PFSK-1 (cell line): ENCODE results near the gene PITPNM3.

Source experiments
- FOXP2 ChIP-seq: optimal IDR thresholded peaks from 2 replicates; pipeline ENCODE3; 2011; ENCODE audit warnings: borderline replicate concordance, control low read depth, inconsistent platforms; ENCODE audit not compliant: insufficient read depth; ENCODE audit errors: extremely low read length, extremely low read depth
- POLR2AphosphoS5 ChIP-seq: IDR thresholded peaks from 2 replicates; pipeline ENCODE4 v1.6.1; 2012; ENCODE audit warnings: low read depth, mild to moderate bottlenecking, control low read depth, low read length, moderate library complexity
- REST ChIP-seq, 2 experiments: IDR thresholded peaks; 2 replicates each; pipeline versions ENCODE4 v1.6.1 to v1.8.0; 2011 to 2012; ENCODE audit warnings: low read depth in 2 of 2, low read length in 2 of 2, control low read depth in 1 of 2, inconsistent platforms in 1 of 2, mild to moderate bottlenecking in 1 of 2, moderate library complexity in 1 of 2; ENCODE audit not compliant: insufficient read depth in 1 of 2
- SIN3A ChIP-seq: IDR thresholded peaks from 2 replicates; pipeline ENCODE4 v1.6.1; 2012; ENCODE audit warnings: mild to moderate bottlenecking, low read length, moderate library complexity, borderline replicate concordance; ENCODE audit not compliant: insufficient read depth
- TAF1 ChIP-seq: IDR thresholded peaks from 2 replicates; pipeline ENCODE4 v1.6.1; 2012; ENCODE audit warnings: low read length, control low read depth, borderline replicate concordance; ENCODE audit not compliant: insufficient read depth

Gene PITPNM3

DNA sequence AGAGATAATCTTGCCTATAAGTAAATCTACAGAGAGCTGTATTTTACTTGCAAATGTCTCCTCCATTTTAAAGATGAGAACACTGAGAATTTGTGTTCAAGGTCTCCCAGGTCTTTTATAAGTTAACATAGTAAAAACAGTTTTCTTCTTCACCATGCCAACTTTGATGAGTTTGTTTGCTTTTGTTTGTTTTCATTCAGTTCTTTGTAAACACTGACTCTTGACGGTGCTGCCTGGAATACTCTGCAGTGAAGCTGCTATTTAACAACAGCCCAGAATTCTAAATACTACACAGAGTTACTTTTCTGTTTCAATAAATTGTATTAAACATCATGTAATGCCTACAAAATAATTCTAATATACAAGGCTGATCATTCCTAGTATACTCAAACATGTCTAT is 41.4 kb upstream of the PITPNM3 start:
- no peak for TF ChIP-seq FOXP2
- no peak for TF ChIP-seq SIN3A
- no peak for TF ChIP-seq TAF1
- no peak for TF ChIP-seq REST (IDR thresholded peaks at IDR 0.05; ENCODE audit: insufficient read depth in 1 of 2, low read depth in 2 of 2, low read length in 2 of 2)
- no peak for TF ChIP-seq POLR2AphosphoS5

DNA sequence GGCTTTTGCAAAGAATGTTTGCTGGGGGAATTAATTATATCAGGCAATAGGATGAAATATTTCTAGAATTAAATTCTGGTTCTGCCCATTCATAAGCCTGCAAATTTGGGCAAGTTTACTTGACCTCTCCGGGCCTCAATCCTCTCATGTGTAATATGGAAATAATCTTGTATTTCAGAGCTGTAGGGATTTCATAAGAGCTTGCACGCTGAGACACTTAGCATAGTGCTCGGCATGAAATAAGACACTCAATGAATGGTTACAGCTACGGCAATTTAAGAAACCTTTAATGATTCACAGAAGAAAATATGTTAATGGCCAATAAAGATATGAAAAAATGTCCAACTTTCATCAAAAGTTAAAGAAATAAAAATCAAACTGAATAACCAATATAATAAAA is 40.6 kb upstream of the PITPNM3 start:
- TF ChIP-seq POLR2AphosphoS5 (no peak), TAF1 (no peak), REST (IDR thresholded peaks at IDR 0.05; ENCODE audit: insufficient read depth in 1 of 2, low read depth in 2 of 2, low read length in 2 of 2) (no peak)

GRCh38 chr17:6596511-6596910 is 40.2 kb upstream of the PITPNM3 start:
- no peak for TF ChIP-seq SIN3A
- no peak for TF ChIP-seq FOXP2
- no peak for TF ChIP-seq TAF1
- no peak for TF ChIP-seq REST (IDR thresholded peaks at IDR 0.05; ENCODE audit: insufficient read depth in 1 of 2, low read depth in 2 of 2, low read length in 2 of 2)
- TF ChIP-seq POLR2AphosphoS5: no peak

DNA sequence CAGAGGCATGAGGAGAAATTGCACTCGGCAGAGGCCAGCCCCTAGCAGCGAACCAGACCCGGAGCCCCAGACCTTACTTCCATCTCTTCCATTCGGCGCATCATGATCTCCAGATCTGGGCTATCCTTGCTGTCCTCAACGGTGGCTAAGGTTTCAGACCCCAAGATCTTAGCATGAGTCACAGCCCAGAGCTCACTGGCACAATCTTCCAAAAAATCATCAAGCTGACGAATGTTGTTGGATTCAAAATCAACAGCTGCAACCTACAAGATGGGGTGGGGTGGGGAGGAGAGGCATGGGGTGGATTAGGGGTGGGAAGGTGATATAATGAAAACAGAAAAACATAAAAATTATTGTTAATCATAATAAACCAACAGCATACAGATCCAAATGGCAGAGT is 39.7 kb upstream of the PITPNM3 start:
- TF ChIP-seq POLR2AphosphoS5 (no peak), TAF1 (no peak), FOXP2 (no peak), SIN3A (no peak), REST (IDR thresholded peaks at IDR 0.05; ENCODE audit: insufficient read depth in 1 of 2, low read depth in 2 of 2, low read length in 2 of 2) (no peak)

GRCh38 chr17:6592173-6592572 is 35.8 kb upstream of the PITPNM3 start:
- no peak for TF ChIP-seq REST (IDR thresholded peaks at IDR 0.05; ENCODE audit: insufficient read depth in 1 of 2, low read depth in 2 of 2, low read length in 2 of 2)
- TF ChIP-seq FOXP2: no peak
- no peak for TF ChIP-seq POLR2AphosphoS5
- TF ChIP-seq SIN3A: no peak
- no peak for TF ChIP-seq TAF1
